Measurements from ENCODE around the gene LAMP1. TPM values are rescaled to one million over a fixed set of nuclear protein-coding genes. Genes with fewer than 3 reads are reported as not detected.

LAMP1 gene
- total RNA-seq, 4 donors from 2014 or later: 85.6 to 144 (median 93.4) TPM

DNA sequence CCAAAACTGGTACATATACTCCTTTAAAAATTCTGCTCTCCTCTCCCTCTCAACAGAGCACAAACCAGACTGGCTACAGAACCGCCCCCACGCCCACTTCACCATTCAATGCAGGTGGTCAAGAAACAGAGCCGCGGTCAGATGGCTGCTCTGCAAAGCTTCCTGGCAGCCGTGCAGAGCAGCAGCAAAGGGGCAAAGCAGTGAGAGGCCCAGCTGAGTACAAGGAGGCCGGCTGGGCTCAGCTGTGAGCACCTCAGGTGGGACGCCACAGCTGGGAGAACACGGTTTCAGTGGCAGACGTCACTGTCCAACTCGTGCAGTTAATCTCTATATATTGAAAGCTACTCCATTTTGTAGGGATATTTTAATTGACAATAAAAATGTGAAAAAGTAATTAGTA lies 58.6 kb downstream of the LAMP1 start:
- Histone ChIP-seq H3K4me1 (no peaks in the 10 kb centered on the region), H3K36me3 (no peaks in the 10 kb centered on the region)
- no peak for DNase-seq

DNA sequence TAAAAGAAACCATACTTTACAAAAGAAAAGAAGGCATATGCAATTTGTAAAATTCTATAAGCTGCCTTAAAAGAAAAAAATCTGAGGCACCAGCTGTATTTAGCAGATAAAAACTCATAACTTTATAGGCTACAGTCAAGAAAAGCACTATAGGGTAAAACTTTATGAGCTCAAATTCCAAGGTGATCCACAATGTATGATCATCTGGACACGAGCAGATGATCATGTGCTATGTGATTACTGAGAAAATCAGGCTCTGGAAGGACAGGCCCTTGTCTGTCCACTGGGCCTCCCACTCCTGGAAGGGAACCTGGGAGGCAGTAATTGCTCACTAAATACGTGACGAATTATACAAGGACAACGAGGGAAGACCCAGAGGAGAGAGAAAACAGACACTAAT lies 59.6 kb downstream of the LAMP1 start:
- no peak overlapping the region for H3K4me3 ChIP-seq
- DNase-seq: no peak
- no peak overlapping the region for H3K27ac ChIP-seq
- no peaks in the 10 kb centered on the region for H3K36me3 ChIP-seq
- H3K27me3 ChIP-seq: no peaks in the 10 kb centered on the region
- no peak for TF ChIP-seq POLR2A (IDR thresholded peaks at IDR 0.05)
- TF ChIP-seq, protein P1, sequence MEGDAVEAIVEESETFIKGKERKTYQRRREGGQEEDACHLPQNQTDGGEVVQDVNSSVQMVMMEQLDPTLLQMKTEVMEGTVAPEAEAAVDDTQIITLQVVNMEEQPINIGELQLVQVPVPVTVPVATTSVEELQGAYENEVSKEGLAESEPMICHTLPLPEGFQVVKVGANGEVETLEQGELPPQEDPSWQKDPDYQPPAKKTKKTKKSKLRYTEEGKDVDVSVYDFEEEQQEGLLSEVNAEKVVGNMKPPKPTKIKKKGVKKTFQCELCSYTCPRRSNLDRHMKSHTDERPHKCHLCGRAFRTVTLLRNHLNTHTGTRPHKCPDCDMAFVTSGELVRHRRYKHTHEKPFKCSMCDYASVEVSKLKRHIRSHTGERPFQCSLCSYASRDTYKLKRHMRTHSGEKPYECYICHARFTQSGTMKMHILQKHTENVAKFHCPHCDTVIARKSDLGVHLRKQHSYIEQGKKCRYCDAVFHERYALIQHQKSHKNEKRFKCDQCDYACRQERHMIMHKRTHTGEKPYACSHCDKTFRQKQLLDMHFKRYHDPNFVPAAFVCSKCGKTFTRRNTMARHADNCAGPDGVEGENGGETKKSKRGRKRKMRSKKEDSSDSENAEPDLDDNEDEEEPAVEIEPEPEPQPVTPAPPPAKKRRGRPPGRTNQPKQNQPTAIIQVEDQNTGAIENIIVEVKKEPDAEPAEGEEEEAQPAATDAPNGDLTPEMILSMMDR (IDR thresholded peaks at IDR 0.05): no peak
- no peaks in the 10 kb centered on the region for H3K9me3 ChIP-seq
- intact Hi-C loops (cut with DNase I; ENCODE audit: low total_unique reads): no loop called here
- no peaks in the 10 kb centered on the region for H3K4me1 ChIP-seq

More for the DNA sequence above, 58.6 kb downstream of the LAMP1 start:
- TF ChIP-seq, protein P1 (IDR thresholded peaks at IDR 0.05): no peak
- TF ChIP-seq POLR2A (IDR thresholded peaks at IDR 0.05): no peak
- Histone ChIP-seq H3K27ac (no peak overlapping the region), H3K27me3 (no peaks in the 10 kb centered on the region), H3K9me3 (no peaks in the 10 kb centered on the region), H3K4me3 (no peak overlapping the region)
- intact Hi-C loops (cut with DNase I; ENCODE audit: low total_unique reads): no loop called here

DNA sequence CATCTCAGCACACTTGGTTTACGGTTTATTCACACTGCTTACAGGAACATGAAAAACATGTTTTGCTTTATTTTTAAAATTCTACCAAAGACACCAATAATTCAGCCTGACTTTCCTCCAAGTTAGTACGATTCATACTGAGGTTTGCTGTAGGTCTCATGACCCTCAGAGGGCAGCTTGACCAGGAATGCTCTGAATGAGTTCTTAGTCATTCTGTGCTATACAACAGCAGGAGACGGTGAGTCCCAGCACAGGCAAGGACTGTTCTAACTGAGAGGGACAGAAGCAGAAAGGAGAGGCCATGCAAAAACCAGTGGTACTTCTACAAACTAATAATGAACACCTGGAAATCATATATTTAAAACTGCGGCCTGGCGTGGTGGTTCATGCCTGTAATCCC lies 60.5 kb downstream of the LAMP1 start:
- Histone ChIP-seq H3K4me1 (no peaks in the 10 kb centered on the region), H3K36me3 (no peaks in the 10 kb centered on the region), H3K9me3 (no peaks in the 10 kb centered on the region), H3K27ac (no peak overlapping the region), H3K27me3 (no peaks in the 10 kb centered on the region), H3K4me3 (no peak overlapping the region)
- intact Hi-C loops (cut with DNase I; ENCODE audit: low total_unique reads): no loop called here
- DNase-seq: no peak
- TF ChIP-seq, protein P1 (IDR thresholded peaks at IDR 0.05): no peak
- no peak for TF ChIP-seq POLR2A (IDR thresholded peaks at IDR 0.05)

DNA sequence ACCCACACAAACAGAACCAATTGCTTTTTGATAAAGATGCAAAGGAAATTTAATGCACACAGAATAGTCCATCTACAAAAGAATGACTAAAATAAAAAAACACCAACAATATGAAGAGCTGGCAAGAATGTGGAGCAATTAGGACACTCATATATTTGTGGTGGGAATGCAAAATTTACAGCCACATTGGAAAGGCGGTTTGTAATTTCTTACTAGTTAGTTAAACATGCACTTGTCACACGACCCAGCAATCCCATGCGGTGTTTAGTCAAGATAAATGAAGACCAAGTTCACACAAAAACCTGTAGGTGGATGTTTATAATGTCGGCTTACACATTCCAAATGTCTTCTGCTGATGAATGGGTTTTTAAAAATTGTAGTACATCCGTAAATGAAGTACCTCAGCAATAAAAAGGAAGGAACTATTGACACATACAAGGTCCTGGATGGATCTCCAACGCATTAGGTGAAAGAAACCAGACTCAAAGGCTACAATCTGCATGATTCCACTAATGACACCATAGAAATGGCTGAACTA lies 61.7 kb downstream of the LAMP1 start:
- H3K27ac ChIP-seq: no peak overlapping the region
- H3K27me3 ChIP-seq: no peaks in the 10 kb centered on the region
- H3K36me3 ChIP-seq: no peaks in the 10 kb centered on the region
- H3K9me3 ChIP-seq: no peaks in the 10 kb centered on the region
- TF ChIP-seq POLR2A (IDR thresholded peaks at IDR 0.05): no peak
- H3K4me3 ChIP-seq: no peak overlapping the region
- intact Hi-C loops (cut with DNase I; ENCODE audit: low total_unique reads): no loop called here
- H3K4me1 ChIP-seq: no peaks in the 10 kb centered on the region
- DNase-seq: no peak

DNA sequence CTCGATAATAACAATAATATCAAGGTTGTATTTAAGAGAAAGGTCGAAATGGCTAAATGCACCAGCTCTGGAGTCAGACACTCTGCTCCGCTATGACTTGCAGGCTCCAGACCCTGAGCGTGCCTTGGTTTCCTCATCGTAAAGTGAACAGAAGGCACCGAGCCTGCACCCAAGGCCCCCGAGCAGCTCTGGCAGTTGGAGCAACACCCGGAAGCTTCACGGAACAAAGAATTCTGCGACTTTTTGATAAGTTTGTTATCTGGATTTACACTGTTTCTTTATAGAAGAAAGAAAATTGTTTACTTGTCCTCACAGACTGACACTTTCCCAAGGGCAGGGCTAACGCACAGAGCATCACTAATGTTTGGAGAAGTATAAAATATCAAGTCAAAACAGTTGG lies 62.5 kb downstream of the LAMP1 start:
- H3K27ac ChIP-seq: no peak overlapping the region
- no peaks in the 10 kb centered on the region for H3K4me1 ChIP-seq
- no peaks in the 10 kb centered on the region for H3K36me3 ChIP-seq
- TF ChIP-seq POLR2A (IDR thresholded peaks at IDR 0.05): no peak
- TF ChIP-seq, protein P1 (IDR thresholded peaks at IDR 0.05): no peak
- intact Hi-C loops (cut with DNase I; ENCODE audit: low total_unique reads): no loop called here
- H3K4me3 ChIP-seq: no peak overlapping the region
- no peaks in the 10 kb centered on the region for H3K27me3 ChIP-seq
- no peak for DNase-seq
- H3K9me3 ChIP-seq: no peaks in the 10 kb centered on the region

DNA sequence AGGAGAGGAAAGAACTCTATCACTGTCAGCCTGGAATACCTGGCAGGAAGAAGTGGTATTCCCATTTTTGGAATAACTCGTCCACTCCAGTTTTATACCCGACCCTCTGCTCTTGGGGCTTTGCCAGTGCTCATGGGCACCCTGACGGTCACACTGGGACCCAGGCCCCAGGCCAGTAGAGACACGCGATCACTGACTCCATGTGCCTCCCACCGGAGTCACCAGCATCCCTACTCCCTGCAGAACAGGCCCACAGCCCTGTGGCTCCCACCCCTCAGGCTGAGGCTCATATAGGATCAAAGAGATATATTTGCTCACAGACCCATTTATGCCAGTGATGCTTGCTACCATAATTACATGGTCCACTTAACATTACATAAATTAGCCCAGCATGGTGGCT lies 63.4 kb downstream of the LAMP1 start:
- Histone ChIP-seq H3K36me3 (no peaks in the 10 kb centered on the region), H3K27me3 (no peaks in the 10 kb centered on the region), H3K4me3 (no peak overlapping the region), H3K9me3 (no peaks in the 10 kb centered on the region), H3K27ac (no peak overlapping the region), H3K4me1 (peaks cover 0 to under 1% of the 10 kb centered on the region in 2 donors)
- TF ChIP-seq POLR2A (IDR thresholded peaks at IDR 0.05): no peak
- DNase-seq: no peak
- intact Hi-C loops (cut with DNase I; ENCODE audit: low total_unique reads): no loop called here
